Ishikawa (cell line): Measurements from ENCODE around the gene EHHADH.

Experiments used
- CEBPB ChIP-seq: IDR thresholded peaks from 2 replicates; pipeline ENCODE4 v1.6.1; 2012
- CREB1 ChIP-seq: IDR thresholded peaks from 2 replicates; pipeline ENCODE4 v1.6.1; 2012; ENCODE audit warnings: low read depth
- EP300 ChIP-seq: IDR thresholded peaks from 2 replicates; pipeline ENCODE4 v1.6.1; 2012; ENCODE audit warnings: borderline replicate concordance
- MAX ChIP-seq: IDR thresholded peaks from 2 replicates; pipeline ENCODE4 v1.6.1; 2012
- NFIC ChIP-seq: IDR thresholded peaks from 2 replicates; pipeline ENCODE4 v1.6.1; 2012
- RAD21 ChIP-seq: IDR thresholded peaks from 2 replicates; pipeline ENCODE4 v1.6.1; 2012; ENCODE audit warnings: low read depth
- REST ChIP-seq: IDR thresholded peaks from 2 replicates; pipeline ENCODE4 v1.6.1; 2012; ENCODE audit warnings: low read depth, mild to moderate bottlenecking
- TAF1 ChIP-seq: IDR thresholded peaks from 2 replicates; pipeline ENCODE4 v1.6.1; 2012; ENCODE audit warnings: low read depth, mild to moderate bottlenecking
- TCF12 ChIP-seq: IDR thresholded peaks from 2 replicates; pipeline ENCODE4 v1.6.1; 2012; ENCODE audit warnings: low read depth
- TEAD4 ChIP-seq: IDR thresholded peaks from 2 replicates; pipeline ENCODE4 v1.6.1; 2012
- YY1 ChIP-seq: IDR thresholded peaks from 2 replicates; pipeline ENCODE4 v1.6.1; 2012; ENCODE audit warnings: low read depth
- ZBTB7A ChIP-seq: IDR thresholded peaks from 2 replicates; pipeline ENCODE4 v1.6.1; 2012; ENCODE audit warnings: low read depth

GRCh38 chr3:185157347-185157746 lies 96.5 kb downstream of the EHHADH start:
- TF ChIP-seq YY1 (no peak), ZBTB7A (no peak), TEAD4 (no peak), CREB1 (no peak), REST (no peak), MAX (no peak), CEBPB (no peak), RAD21 (no peak), EP300 (no peak), NFIC (no peak), TCF12 (no peak), TAF1 (no peak)
